H1 (cell line): ENCODE measurements around the gene GHRHR. TPM values are rescaled to one million over a fixed set of nuclear protein-coding genes. Genes with fewer than 3 reads are reported as not detected.

ENCODE experiments used
- ASH2L ChIP-seq: fragments of 200-600, 300-600 bp; sonication (generic); IDR thresholded peaks from one replicate; pipeline ENCODE4 v1.7.1; 2017; ENCODE audit warnings: low read length
- GTF2F1 ChIP-seq: IDR thresholded peaks from 2 replicates; pipeline ENCODE4 v1.6.1; 2012; ENCODE audit warnings: low read depth, low read length, improper control_type of control experiment, borderline replicate concordance
- polyA plus RNA-seq, 7 experiments: library from polyadenylated mRNA; depleted of rRNA in 3 of 7; stranded (reverse) in 5 of 7; unstranded in 2 of 7; fragments of >200 nt in 5 of 7; fragments of 200-250 nt in 2 of 7; gene quantifications; 1 replicate in 5 of 7; 2 replicates in 1 of 7; 4 replicates in 1 of 7; pipeline versions ENCODE4 v1.2.1 to v1.2.3, GENCODE V29; 2011 to 2013; ENCODE audit warnings: missing spikeins in 2 of 7, mixed read lengths in 2 of 7
- total RNA-seq: library from RNA; stranded (reverse); fragmentation: NEBNext Ultra II Directional; extraction: Animal tissue kit (Norgen Biotek cat#: 25700); gene quantifications from 2 replicates; pipeline ENCODE4 v1.2.1, GENCODE V29; 2021

GHRHR gene
- total and polyA plus RNA-seq, 2 of the 8 experiments (the other 6 are each of a cell fraction or from before 2014, with no cell fraction given), result 0.60 to 6.5 TPM

- TF ChIP-seq ASH2L, result no peak
- TF ChIP-seq GTF2F1, result no peak
- TF ChIP-seq, all 59 proteins: peak for 0
These were observed 41.2 kb upstream of the GHRHR start (continued) for GRCh38 chr7:30922596-30922995.
